K562 (cell line): ENCODE results near the gene SLC20A1. TPM values are rescaled to one million over a fixed set of nuclear protein-coding genes. Genes with fewer than 3 reads are reported as not detected.

ENCODE experiments used
- GTF2F1 ChIP-seq: IDR thresholded peaks from 2 replicates; pipeline ENCODE4 v1.6.1; 2011; ENCODE audit warnings: low read depth, low read length, improper control_type of control experiment
- HOXB6 ChIP-seq: fragments of 250-450 bp; sonication (Bioruptor Pico); IDR thresholded peaks from 2 replicates; pipeline ENCODE4 v1.5.1; 2022; ENCODE audit warnings: mild to moderate bottlenecking, borderline replicate concordance
- IRF1 ChIP-seq: sonication (generic); formaldehyde crosslinking; IDR thresholded peaks from 2 replicates; pipeline ENCODE4 v1.8.0; 2022; ENCODE audit warnings: missing genetic modification reagents, mild to moderate bottlenecking, borderline replicate concordance
- MEF2A ChIP-seq: IDR thresholded peaks from 2 replicates; pipeline ENCODE4 v1.6.1; 2011; ENCODE audit warnings: low read depth, mild to moderate bottlenecking, low read length, moderate library complexity; ENCODE audit not compliant: control insufficient read depth
- MGA ChIP-seq: fragments of 450-650 bp; IDR thresholded peaks from 2 replicates; pipeline ENCODE4 v1.6.1; 2016; ENCODE audit warnings: mild to moderate bottlenecking, moderate library complexity
- MTA3 ChIP-seq: fragments of 450-650 bp; formaldehyde crosslinking; IDR thresholded peaks from 2 replicates; pipeline ENCODE4 v1.6.1; 2017; ENCODE audit warnings: mild to moderate bottlenecking, borderline replicate concordance
- NFIC ChIP-seq: fragments of 450-650 bp; IDR thresholded peaks from 2 replicates; pipeline ENCODE4 v1.6.1; 2017; ENCODE audit warnings: mild to moderate bottlenecking, inconsistent platforms
- PHB2 ChIP-seq: fragments of 450-650 bp; IDR thresholded peaks from 2 replicates; pipeline ENCODE4 v1.6.1; 2017; ENCODE audit warnings: low read depth
- SMAD1 ChIP-seq: fragments of 150-350 bp; IDR thresholded peaks from 2 replicates; pipeline ENCODE4 v1.6.1; 2014; ENCODE audit warnings: low read length, low read depth; ENCODE audit not compliant: partially characterized antibody
- STAG1 ChIP-seq: sonication (generic); formaldehyde crosslinking; IDR thresholded peaks from 2 replicates; pipeline ENCODE4 v1.5.0; 2020; ENCODE audit warnings: missing genetic modification reagents, borderline replicate concordance
- TCF15 ChIP-seq: fragments of 250-450 bp; sonication (Bioruptor Pico); IDR thresholded peaks from 2 replicates; pipeline ENCODE4 v1.8.0; 2022; ENCODE audit warnings: moderate library complexity, mild to moderate bottlenecking, inconsistent platforms
- YY1 ChIP-seq, 3 experiments: IDR thresholded peaks; 2 replicates each; pipeline ENCODE4 v1.6.1; 2011; ENCODE audit warnings: low read length in 2 of 3, mild to moderate bottlenecking in 2 of 3, moderate library complexity in 2 of 3, borderline replicate concordance in 1 of 3, control low read depth in 1 of 3, low read depth in 1 of 3; ENCODE audit not compliant: insufficient read depth in 3 of 3, insufficient replicate concordance in 2 of 3, control insufficient read depth in 1 of 3, insufficient read length in 1 of 3; ENCODE audit errors: extremely low read depth in 1 of 3
- ZNF445 ChIP-seq: fragments of 250-450 bp; sonication (Bioruptor Pico); IDR thresholded peaks from 2 replicates; pipeline ENCODE4 v1.4.0; 2020; ENCODE audit warnings: low read depth, mild to moderate bottlenecking, moderate library complexity
- ZNF785 ChIP-seq: fragments of 250-450 bp; sonication (Bioruptor Pico); IDR thresholded peaks from 2 replicates; pipeline ENCODE4 v1.4.0; 2020; ENCODE audit warnings: mild to moderate bottlenecking
- polyA plus RNA-seq, 8 experiments: library from polyadenylated mRNA; depleted of rRNA in 4 of 8; stranded (reverse) in 5 of 8; unstranded in 3 of 8; fragments of >200 nt; fragmentation: Nextera tagmentation in 2 of 8; fragmentation: Illumina TruSeq in 1 of 8; extraction: Ambion mirVana in 2 of 8; extraction: Trizol in 1 of 8; gene quantifications; 2 replicates each; pipeline versions ENCODE4 v1.2.1 to v1.2.3, GENCODE V29; 2011 to 2014; ENCODE audit warnings: inconsistent platforms in 1 of 8, missing spikeins in 1 of 8
- total RNA-seq, 7 experiments: library from RNA; depleted of rRNA in 6 of 7; stranded (reverse); fragments of >200 nt in 6 of 7; fragmentation: Illumina TruSeq in 2 of 7; extraction: Trizol in 2 of 7; gene quantifications; 2 replicates each; pipeline versions ENCODE4 v1.2.1 to v1.2.3, GENCODE V29; 2011 to 2021; ENCODE audit warnings: low replicate concordance in 1 of 7

The SLC20A1 gene
- total and polyA plus RNA-seq, 9 of the 15 experiments (the other 6 are each of a cell fraction or from before 2014, with no cell fraction given), result 53.8 to 150 (median 74.7) TPM

- peak; percentile 93 for TF ChIP-seq MTA3
- no peak for TF ChIP-seq STAG1 (CRISPR knock-in tag)
- no peak for TF ChIP-seq HOXB6
- TF ChIP-seq IRF1 (CRISPR knock-in tag), result no peak
- TF ChIP-seq NFIC, result peak; percentile 83
- TF ChIP-seq MGA, result peak; percentile 92
- 0 out of 2 replicates have a peak, but pooled peaks have one; percentile 48 for TF ChIP-seq ZNF445 (CRISPR knock-in tag)
- TF ChIP-seq TCF15 (CRISPR knock-in tag), result 0 out of 2 replicates have a peak, but pooled peaks have one; percentile 87
- TF ChIP-seq YY1 (IDR thresholded peaks at IDR 0.05; ENCODE audit: borderline replicate concordance in 1 of 3, control insufficient read depth in 1 of 3, extremely low read depth in 1 of 3, insufficient read depth in 3 of 3, insufficient read length in 1 of 3, insufficient replicate concordance in 2 of 3, low read depth in 1 of 3, low read length in 2 of 3), result peak in 1 of 3 experiments; percentile 48
- no peak for TF ChIP-seq MEF2A
- TF ChIP-seq GTF2F1, result no peak
- no peak for TF ChIP-seq ZNF785
- peak; percentile 77 for TF ChIP-seq PHB2
- peak; percentile 72 for TF ChIP-seq SMAD1
These were observed 60.5 kb downstream of the SLC20A1 start (continued) for GRCh38 chr2:112706170-112706664.
